ENCODE data around the gene TMEM151B.
A peak's percentile ranks its signal among the peaks of the same experiment; 100 is the strongest.

TMEM151B gene

DNA sequence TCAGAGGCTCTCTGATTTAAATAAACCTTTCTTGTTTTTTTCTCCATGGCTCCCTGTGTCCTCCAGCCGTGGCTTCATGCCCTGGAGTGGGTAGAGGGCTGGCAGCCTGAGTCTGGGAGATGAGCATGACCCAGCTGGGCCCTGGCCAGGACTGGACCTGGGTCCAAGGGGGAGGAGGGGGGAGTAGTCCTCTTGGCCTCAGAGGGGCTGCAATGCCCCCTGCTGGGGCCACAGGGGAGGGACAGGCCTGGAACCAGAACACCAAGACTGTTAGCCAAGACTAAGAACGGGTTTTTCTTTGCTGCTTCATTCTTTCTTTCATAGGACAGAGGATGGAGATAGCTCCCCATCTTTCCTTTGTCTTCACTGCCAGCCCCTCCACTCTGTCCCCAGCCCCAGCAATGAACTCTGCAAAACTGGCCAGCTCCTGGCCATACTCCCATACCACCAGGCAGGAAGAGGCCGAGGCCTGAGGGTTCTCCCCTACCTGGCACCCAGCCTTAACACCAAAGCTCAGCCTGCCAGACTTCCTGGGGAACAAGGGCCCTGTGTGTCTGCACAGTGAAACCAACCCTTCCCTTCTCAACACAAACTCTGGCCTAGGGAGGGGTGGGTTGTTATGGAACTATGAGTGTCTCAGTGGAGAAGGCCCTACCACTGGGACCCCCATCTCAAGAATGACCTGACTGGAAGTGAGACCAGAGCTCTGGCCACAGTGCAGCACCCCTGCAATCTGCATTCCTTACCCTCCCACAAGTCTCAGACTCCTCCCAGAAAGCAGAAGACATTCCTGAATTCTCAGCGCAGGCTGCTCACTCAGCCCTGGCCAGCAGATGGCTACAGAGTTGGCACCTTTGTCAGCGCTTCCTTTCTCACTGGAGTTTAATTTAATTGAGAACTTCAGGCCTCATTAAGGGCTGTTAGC lies 35.9 kb upstream of the TMEM151B start:
- peaks cover 7% of the 10 kb centered on the region for H3K4me1 ChIP-seq (ENCODE audit: control insufficient read depth, low read depth, low read length)
- no peak overlapping the region for H3K27ac ChIP-seq (ENCODE audit: low read length)
- H3K27me3 ChIP-seq (ENCODE audit: control insufficient read depth, insufficient read depth, low read length) = peaks cover 11% of the 10 kb centered on the region
- peaks cover 55% of the 10 kb centered on the region for H3K36me3 ChIP-seq (ENCODE audit: control insufficient read depth, low read depth, low read length)
- H3K4me3 ChIP-seq (ENCODE audit: low read length) = no peak overlapping the region
- H3K9me3 ChIP-seq (ENCODE audit: control insufficient read depth, low read depth, low read length) = no peaks in the 10 kb centered on the region
- no peak overlapping the region for H3K9ac ChIP-seq (ENCODE audit: low read length)

DNA sequence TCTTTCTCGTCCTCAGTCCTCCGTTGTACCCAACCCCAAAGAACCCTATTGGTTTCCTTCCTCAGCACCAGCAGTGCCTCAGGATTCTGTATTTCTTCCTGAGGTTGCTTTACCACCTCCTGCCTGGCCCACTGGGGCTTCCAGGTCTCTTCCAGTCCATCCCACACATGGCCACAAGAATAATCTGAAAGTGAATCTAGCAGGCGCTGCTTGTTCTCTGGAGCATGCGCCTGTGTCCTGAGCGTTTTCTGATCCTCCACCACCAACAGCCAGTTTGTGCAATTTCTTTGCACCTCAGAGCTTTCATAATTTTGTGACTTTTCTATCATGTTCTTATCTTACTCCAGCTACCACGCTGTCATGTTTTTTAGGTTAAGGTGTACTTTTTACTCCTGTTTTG lies 35.0 kb upstream of the TMEM151B start:
- Histone ChIP-seq H3K4me1 (ENCODE audit: control insufficient read depth, low read depth, low read length) (peaks cover 7% of the 10 kb centered on the region), H3K36me3 (ENCODE audit: control insufficient read depth, low read depth, low read length) (peaks cover 47% of the 10 kb centered on the region), H3K9me3 (ENCODE audit: control insufficient read depth, low read depth, low read length) (no peaks in the 10 kb centered on the region), H3K27me3 (ENCODE audit: control insufficient read depth, insufficient read depth, low read length) (peaks cover 12% of the 10 kb centered on the region), H3K27ac (ENCODE audit: low read length) (no peak overlapping the region), H3K4me3 (ENCODE audit: low read length) (no peak overlapping the region), H3K9ac (ENCODE audit: low read length) (no peak overlapping the region)

DNA sequence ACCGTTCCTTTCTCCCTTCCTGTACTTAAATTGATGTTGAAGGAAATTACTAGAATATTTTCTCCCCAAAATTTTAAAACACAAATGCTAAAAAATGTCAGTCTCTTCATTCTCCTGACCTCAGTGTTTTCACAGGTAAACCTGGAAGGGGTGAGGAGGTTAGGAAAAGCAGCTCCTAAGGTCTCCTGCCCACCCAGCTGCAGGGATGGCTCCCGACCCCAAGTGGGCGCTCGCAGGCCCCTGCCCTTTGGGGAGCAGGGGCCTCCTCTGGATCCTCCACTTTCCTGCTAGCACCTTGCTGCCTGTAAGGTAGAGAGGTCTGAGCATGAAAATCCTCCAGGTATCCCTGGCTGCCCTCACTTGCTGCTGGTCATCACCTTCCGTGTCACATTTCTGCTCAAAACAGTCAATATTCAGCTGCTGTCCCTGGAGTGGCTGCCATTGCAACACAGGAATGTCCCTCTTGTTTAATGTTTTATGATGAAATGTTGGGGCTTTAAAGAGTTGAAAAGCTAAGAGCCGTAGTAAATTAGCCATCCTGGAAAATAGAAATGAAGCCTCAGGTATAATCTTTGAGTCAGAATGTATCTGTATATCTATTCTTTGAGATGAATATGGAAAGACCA lies 34.2 kb upstream of the TMEM151B start:
- Histone ChIP-seq H3K4me1 (ENCODE audit: control insufficient read depth, low read depth, low read length) (peaks cover 7% of the 10 kb centered on the region), H3K27ac (ENCODE audit: low read length) (no peak overlapping the region), H3K36me3 (ENCODE audit: control insufficient read depth, low read depth, low read length) (peaks cover 40% of the 10 kb centered on the region), H3K9me3 (ENCODE audit: control insufficient read depth, low read depth, low read length) (no peaks in the 10 kb centered on the region), H3K27me3 (ENCODE audit: control insufficient read depth, insufficient read depth, low read length) (peaks cover 12% of the 10 kb centered on the region), H3K4me3 (ENCODE audit: low read length) (no peak overlapping the region), H3K9ac (ENCODE audit: low read length) (no peak overlapping the region)

DNA sequence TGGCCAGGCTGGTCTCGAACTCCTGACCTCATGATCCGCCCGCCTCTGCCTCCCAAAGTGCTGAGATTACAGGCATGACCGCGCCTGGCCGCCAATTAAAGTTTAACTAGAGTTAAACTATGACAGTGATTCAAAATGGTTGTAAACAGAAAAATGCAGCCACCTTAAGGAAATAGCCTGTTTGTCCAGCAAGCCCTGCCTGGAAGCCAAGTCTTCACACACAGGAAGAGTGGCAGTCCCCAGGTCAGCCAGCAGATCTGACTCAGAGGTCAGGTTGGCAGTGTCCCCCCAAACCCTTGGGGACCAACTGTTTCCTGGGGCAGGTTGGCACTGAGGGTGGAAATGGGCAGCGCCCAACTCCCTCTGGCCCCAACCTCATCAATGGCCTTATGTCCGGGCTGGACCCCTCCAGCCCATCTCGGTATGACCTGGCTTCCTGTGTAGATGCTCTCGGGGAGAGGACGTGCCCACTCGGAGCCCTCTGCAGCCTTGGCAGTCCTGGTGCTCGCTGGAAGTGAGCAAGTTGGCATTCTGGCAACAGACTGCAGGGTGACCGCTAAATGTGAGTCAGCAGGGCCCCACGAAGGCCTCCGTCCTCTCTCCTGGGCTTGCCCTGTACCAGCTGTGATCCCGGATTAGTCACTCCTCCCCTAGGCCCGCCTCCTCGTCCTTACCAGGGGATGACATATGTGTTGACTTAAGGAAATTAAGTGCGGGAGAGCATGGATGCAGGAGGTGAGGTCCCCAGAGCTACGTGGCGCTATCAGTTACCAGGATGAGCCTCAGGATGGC lies 33.0 kb upstream of the TMEM151B start:
- Histone ChIP-seq H3K27ac (ENCODE audit: low read length) (no peak overlapping the region), H3K4me1 (ENCODE audit: control insufficient read depth, low read depth, low read length) (peaks cover 7% of the 10 kb centered on the region), H3K9ac (ENCODE audit: low read length) (peak overlapping the region; percentile 26), H3K9me3 (ENCODE audit: control insufficient read depth, low read depth, low read length) (no peaks in the 10 kb centered on the region), H3K4me3 (ENCODE audit: low read length) (peak overlapping the region; percentile 51), H3K36me3 (ENCODE audit: control insufficient read depth, low read depth, low read length) (peaks cover 29% of the 10 kb centered on the region), H3K27me3 (ENCODE audit: control insufficient read depth, insufficient read depth, low read length) (peaks cover 12% of the 10 kb centered on the region)

DNA sequence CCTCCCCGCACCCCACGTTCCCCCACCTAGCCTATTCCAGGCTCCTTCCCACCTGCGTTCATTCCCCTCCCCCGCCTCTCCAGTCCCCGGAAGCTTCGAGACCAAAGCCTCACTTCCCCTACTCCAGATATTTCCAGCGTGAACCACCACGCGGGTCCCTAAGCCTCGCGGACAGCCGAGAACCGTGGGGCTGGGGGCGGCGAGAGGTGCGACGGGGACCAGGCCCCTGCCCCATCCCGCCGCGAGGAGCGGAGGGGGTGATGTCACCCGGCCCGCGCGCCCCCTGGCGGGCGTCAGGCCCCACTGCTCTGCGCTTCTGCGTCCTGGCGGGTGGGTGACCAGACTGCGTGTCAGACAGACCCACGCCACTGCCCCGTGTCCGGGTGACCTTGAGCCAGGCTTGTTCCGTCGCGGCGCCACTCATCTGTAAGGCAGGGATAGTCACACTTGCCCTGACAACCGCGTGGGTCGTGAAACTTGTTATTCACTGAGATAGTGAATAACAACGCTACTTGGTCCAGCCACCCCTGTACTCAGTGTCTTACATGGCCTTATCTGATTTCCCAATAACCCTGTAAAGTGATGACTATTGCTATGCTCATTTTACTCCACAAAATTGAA lies 32.3 kb upstream of the TMEM151B start:
- Histone ChIP-seq H3K9ac (ENCODE audit: low read length) (peak overlapping the region; percentile 26), H3K36me3 (ENCODE audit: control insufficient read depth, low read depth, low read length) (peaks cover 22% of the 10 kb centered on the region), H3K4me3 (ENCODE audit: low read length) (peak overlapping the region; percentile 51)

DNA sequence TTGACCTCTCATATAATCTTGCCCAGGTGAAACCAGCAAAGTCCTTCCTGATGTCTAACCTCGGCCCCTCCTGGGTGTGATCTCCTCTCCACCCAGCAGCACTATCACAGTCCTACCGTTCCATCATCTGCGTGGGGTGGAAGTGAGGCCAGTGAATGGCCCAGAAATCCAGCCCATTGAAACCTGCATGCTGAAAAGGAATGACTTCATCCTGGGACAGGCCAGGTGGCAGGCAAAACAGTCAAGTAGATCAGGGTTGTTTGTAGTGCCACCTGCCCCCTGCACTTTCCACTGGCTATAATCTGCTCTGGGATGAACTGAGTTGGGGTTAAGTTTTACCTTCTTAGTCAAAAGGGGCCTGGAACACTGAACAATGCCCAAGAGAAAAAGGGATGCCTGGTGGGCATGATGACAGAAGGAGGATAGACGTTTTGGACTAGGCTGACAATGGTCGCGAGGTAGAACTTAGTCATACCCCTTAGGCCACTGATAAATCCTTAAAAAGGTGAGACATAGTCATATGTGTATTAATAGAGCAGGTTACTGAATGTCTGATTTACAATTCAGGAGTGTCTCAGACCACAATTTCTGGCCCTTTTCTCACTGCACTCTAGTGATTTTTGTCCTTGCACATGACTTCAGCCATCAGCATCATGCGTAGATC lies 31.4 kb upstream of the TMEM151B start:
- H3K27ac ChIP-seq (ENCODE audit: low read length) = no peak overlapping the region
- peaks cover 13% of the 10 kb centered on the region for H3K36me3 ChIP-seq (ENCODE audit: control insufficient read depth, low read depth, low read length)

More for the DNA sequence above, 32.3 kb upstream of the TMEM151B start:
- H3K4me1 ChIP-seq (ENCODE audit: control insufficient read depth, low read depth, low read length) = peaks cover 7% of the 10 kb centered on the region
- H3K9me3 ChIP-seq (ENCODE audit: control insufficient read depth, low read depth, low read length) = no peaks in the 10 kb centered on the region
- peaks cover 12% of the 10 kb centered on the region for H3K27me3 ChIP-seq (ENCODE audit: control insufficient read depth, insufficient read depth, low read length)
- no peak overlapping the region for H3K27ac ChIP-seq (ENCODE audit: low read length)

DNA sequence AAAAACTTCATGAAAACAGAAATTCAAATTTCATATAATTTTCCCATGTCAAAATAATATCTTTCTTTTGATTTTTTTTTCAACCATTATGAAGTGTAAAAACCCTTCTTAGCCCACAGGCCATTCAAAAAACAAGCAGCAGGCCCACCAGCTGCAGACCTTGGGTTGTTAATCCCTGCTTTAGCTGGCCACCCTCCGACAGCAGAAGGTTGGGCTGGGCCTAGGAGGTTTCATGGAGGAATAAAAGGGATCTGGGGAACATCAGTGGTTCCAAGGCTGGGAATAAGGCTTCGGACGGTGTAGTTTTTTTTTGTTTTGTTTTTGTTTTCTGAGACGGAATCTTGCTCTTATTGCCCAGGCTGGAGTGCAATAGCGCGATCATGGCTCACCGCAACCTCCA lies 26.9 kb upstream of the TMEM151B start:
- Histone ChIP-seq H3K27me3 (ENCODE audit: control insufficient read depth, insufficient read depth, low read length) (peaks cover 15% of the 10 kb centered on the region), H3K9me3 (ENCODE audit: control insufficient read depth, low read depth, low read length) (no peaks in the 10 kb centered on the region), H3K4me1 (ENCODE audit: control insufficient read depth, low read depth, low read length) (peaks cover 6% of the 10 kb centered on the region)

More for the DNA sequence above, 31.4 kb upstream of the TMEM151B start:
- Histone ChIP-seq H3K9me3 (ENCODE audit: control insufficient read depth, low read depth, low read length) (no peaks in the 10 kb centered on the region), H3K4me1 (ENCODE audit: control insufficient read depth, low read depth, low read length) (peaks cover 7% of the 10 kb centered on the region), H3K27me3 (ENCODE audit: control insufficient read depth, insufficient read depth, low read length) (peaks cover 12% of the 10 kb centered on the region), H3K4me3 (ENCODE audit: low read length) (no peak overlapping the region), H3K9ac (ENCODE audit: low read length) (no peak overlapping the region)

DNA sequence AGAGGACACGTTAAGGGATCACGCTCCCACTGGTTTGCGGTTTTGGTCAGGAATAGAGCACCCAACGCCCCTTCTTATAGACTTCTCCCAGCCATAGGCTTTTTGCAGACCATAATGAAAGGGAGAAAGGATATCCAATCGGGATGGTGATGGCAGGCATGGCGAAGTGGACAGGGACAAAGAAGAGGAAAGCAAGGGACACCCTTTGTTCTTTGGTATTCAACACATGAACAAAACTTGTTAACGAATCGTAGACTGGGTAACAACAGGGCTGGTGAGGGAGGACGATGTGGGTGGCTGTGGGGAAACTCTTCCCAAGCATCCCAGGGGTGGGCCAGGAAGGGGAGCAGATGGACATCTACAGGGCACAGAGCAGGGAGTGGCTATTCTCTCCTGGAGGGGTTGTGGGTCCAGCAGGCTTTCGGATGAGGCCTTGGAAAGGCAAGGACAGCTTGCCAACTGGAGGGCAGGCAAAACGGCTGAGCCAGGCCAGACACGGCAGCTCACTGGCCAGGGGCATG lies 24.8 kb upstream of the TMEM151B start:
- peaks cover 17% of the 10 kb centered on the region for H3K4me1 ChIP-seq (ENCODE audit: control insufficient read depth, low read depth, low read length)
- peaks cover 4% of the 10 kb centered on the region for H3K27me3 ChIP-seq (ENCODE audit: control insufficient read depth, insufficient read depth, low read length)
- H3K36me3 ChIP-seq (ENCODE audit: control insufficient read depth, low read depth, low read length) = peaks cover 26% of the 10 kb centered on the region
- peak overlapping the region; percentile 84 for H3K4me3 ChIP-seq (ENCODE audit: low read length)
- H3K27ac ChIP-seq (ENCODE audit: low read length) = no peak overlapping the region
- no peaks in the 10 kb centered on the region for H3K9me3 ChIP-seq (ENCODE audit: control insufficient read depth, low read depth, low read length)
- no peak overlapping the region for H3K9ac ChIP-seq (ENCODE audit: low read length)

More for the DNA sequence above, 26.9 kb upstream of the TMEM151B start:
- Histone ChIP-seq H3K4me3 (ENCODE audit: low read length) (no peak overlapping the region), H3K9ac (ENCODE audit: low read length) (no peak overlapping the region), H3K36me3 (ENCODE audit: control insufficient read depth, low read depth, low read length) (peaks cover 5% of the 10 kb centered on the region), H3K27ac (ENCODE audit: low read length) (no peak overlapping the region)

DNA sequence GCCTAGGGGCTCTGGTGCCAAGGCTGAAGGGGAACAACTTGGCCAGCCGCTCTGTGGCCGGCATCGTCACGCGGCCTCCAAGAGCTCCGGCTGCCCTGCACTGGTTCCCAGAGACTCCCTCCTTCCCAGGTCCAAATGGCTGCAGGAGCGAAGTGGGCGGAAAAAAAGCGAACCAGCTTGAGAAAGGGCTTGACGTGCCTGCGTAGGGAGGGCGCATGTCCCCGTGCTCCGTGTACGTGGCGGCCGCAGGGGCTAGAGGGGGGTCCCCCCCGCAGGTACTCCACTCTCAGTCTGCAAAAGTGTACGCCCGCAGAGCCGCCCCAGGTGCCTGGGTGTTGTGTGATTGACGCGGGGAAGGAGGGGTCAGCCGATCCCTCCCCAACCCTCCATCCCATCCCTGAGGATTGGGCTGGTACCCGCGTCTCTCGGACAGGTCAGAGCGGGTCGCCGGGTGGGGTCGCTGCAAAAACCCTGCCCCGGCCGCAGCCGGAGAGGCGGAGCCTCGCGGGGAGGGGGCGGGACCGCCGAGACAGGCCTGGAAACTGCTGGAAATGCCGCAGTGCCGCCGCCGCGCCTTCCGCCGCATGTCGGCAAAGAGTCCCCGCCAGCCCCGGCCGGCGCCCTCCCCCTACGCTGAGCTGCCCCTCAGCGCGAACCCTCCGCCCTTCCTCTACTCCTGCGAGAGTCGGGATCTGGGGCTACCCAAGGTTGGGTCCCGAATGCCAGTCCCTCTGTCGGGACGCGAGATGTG lies 24.2 kb upstream of the TMEM151B start:
- H3K9ac ChIP-seq (ENCODE audit: low read length) = peak overlapping the region; percentile 92
- H3K4me3 ChIP-seq (ENCODE audit: low read length) = peak overlapping the region; percentile 84
- H3K36me3 ChIP-seq (ENCODE audit: control insufficient read depth, low read depth, low read length) = peaks cover 32% of the 10 kb centered on the region
- peak overlapping the region; percentile 79 for H3K27ac ChIP-seq (ENCODE audit: low read length)
- H3K9me3 ChIP-seq (ENCODE audit: control insufficient read depth, low read depth, low read length) = no peaks in the 10 kb centered on the region
- H3K27me3 ChIP-seq (ENCODE audit: control insufficient read depth, insufficient read depth, low read length) = peaks cover 4% of the 10 kb centered on the region
- H3K4me1 ChIP-seq (ENCODE audit: control insufficient read depth, low read depth, low read length) = peaks cover 17% of the 10 kb centered on the region

DNA sequence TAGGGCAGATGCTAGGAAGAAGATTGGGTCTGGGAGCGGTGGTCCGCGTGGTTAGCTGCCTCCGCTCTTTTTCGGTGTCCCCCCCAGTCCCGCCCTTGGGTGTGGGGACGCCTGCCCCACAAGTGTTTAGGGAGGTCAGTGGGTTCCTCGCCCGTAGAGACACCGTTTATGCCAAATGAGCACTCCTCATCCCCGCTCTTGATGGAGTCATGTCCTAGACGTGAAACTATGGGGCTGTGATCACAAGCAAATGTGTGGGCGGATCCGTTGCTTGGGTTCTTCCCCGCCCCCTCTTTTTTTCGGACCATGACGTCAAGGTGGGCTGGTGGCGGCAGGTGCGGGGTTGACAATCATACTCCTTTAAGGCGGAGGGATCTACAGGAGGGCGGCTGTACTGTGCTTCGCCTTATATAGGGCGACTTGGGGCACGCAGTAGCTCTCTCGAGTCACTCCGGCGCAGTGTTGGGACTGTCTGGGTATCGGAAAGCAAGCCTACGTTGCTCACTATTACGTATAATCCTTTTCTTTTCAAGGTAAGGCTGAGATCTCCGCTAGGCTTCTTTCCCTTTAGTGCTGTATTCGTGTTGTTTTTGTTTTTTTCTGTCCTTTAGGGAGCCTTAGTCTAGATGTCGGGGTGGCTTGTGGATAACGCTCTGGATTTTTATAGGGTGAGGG lies 23.4 kb upstream of the TMEM151B start, which contains the start of gene HSP90AB1:
HSP90AB1 (plus strand) TSS at position 439 of the 675 bp plus-strand sequence. CDS start 1,529 bp downstream, outside the sequence.
- peaks cover 17% of the 10 kb centered on the region for H3K4me1 ChIP-seq (ENCODE audit: control insufficient read depth, low read depth, low read length)
- H3K4me3 ChIP-seq (ENCODE audit: low read length) = peak within 1 kb of the TSS; percentile 84

More for the DNA sequence above, 23.4 kb upstream of the TMEM151B start, which contains the start of gene HSP90AB1:
- H3K9ac ChIP-seq (ENCODE audit: low read length) = peak within 1 kb of the TSS; percentile 92
- H3K27me3 ChIP-seq (ENCODE audit: control insufficient read depth, insufficient read depth, low read length) = peaks cover 4% of the 10 kb centered on the region
- H3K27ac ChIP-seq (ENCODE audit: low read length) = peak within 1 kb of the TSS; percentile 79
- peaks cover 39% of the 10 kb centered on the region for H3K36me3 ChIP-seq (ENCODE audit: control insufficient read depth, low read depth, low read length)
- no peaks in the 10 kb centered on the region for H3K9me3 ChIP-seq (ENCODE audit: control insufficient read depth, low read depth, low read length)

Measured in iPS-18a (cell line).